Ovary (tissue), 3 donors: ENCODE measurements around the gene RGS4.

ENCODE experiments used
- EP300 ChIP-seq: sonication (generic); formaldehyde crosslinking; IDR thresholded peaks from one replicate; pipeline ENCODE4 v1.6.1; 2017; ENCODE audit warnings: antibody characterized with exemption
- POLR2A ChIP-seq: fragments of 450-650 bp; IDR thresholded peaks from one replicate; pipeline ENCODE4 v1.6.1; 2017; ENCODE audit warnings: antibody characterized with exemption, mild to moderate bottlenecking, moderate library complexity
- TF ChIP-seq, protein P1 (sequence below), 3 donors: fragments of 450-650 bp in 2 of 3; fragments of 200-600 bp in 1 of 3; IDR thresholded peaks; one replicate each; pipeline versions ENCODE4 v1.5.1 to v1.8.0; 2016 to 2022; ENCODE audit warnings: antibody characterized with exemption in 3 of 3, mild to moderate bottlenecking in 1 of 3
- donor health status: DM: no; HTN: no; CAD: no.

DNA sequence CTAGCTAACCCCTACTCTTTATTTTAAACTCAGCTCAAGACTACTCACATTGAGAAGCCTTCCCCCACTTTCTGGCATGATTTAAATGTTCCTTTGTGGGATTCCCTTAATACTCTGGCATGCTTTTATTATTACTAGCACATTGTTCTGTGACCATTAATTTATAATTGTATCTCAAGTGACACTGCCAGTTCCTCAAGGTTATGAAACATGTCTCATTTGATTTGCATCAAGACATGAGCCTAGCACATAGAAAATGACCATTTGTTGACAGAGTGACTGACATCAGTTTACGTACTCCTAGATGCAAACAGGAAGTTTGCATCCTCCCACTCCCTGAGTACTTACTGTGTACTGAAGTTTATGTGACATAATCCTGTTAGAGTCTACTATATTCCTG lies 15.2 kb downstream of the RGS4 start:
- TF ChIP-seq, protein P1, sequence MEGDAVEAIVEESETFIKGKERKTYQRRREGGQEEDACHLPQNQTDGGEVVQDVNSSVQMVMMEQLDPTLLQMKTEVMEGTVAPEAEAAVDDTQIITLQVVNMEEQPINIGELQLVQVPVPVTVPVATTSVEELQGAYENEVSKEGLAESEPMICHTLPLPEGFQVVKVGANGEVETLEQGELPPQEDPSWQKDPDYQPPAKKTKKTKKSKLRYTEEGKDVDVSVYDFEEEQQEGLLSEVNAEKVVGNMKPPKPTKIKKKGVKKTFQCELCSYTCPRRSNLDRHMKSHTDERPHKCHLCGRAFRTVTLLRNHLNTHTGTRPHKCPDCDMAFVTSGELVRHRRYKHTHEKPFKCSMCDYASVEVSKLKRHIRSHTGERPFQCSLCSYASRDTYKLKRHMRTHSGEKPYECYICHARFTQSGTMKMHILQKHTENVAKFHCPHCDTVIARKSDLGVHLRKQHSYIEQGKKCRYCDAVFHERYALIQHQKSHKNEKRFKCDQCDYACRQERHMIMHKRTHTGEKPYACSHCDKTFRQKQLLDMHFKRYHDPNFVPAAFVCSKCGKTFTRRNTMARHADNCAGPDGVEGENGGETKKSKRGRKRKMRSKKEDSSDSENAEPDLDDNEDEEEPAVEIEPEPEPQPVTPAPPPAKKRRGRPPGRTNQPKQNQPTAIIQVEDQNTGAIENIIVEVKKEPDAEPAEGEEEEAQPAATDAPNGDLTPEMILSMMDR (IDR thresholded peaks at IDR 0.05): no peak
- TF ChIP-seq POLR2A (no peak), EP300 (no peak)
